PFSK-1 (cell line): ENCODE results near the gene OR11H7.

Source experiments
- FOXP2 ChIP-seq: optimal IDR thresholded peaks from 2 replicates; pipeline ENCODE3; 2011; ENCODE audit warnings: borderline replicate concordance, control low read depth, inconsistent platforms; ENCODE audit not compliant: insufficient read depth; ENCODE audit errors: extremely low read length, extremely low read depth
- POLR2AphosphoS5 ChIP-seq: IDR thresholded peaks from 2 replicates; pipeline ENCODE4 v1.6.1; 2012; ENCODE audit warnings: low read depth, mild to moderate bottlenecking, control low read depth, low read length, moderate library complexity
- REST ChIP-seq, 2 experiments: IDR thresholded peaks; 2 replicates each; pipeline versions ENCODE4 v1.6.1 to v1.8.0; 2011 to 2012; ENCODE audit warnings: low read depth in 2 of 2, low read length in 2 of 2, control low read depth in 1 of 2, inconsistent platforms in 1 of 2, mild to moderate bottlenecking in 1 of 2, moderate library complexity in 1 of 2; ENCODE audit not compliant: insufficient read depth in 1 of 2
- SIN3A ChIP-seq: IDR thresholded peaks from 2 replicates; pipeline ENCODE4 v1.6.1; 2012; ENCODE audit warnings: mild to moderate bottlenecking, low read length, moderate library complexity, borderline replicate concordance; ENCODE audit not compliant: insufficient read depth
- TAF1 ChIP-seq: IDR thresholded peaks from 2 replicates; pipeline ENCODE4 v1.6.1; 2012; ENCODE audit warnings: low read length, control low read depth, borderline replicate concordance; ENCODE audit not compliant: insufficient read depth

OR11H7 gene

GRCh38 chr14:20278414-20278813, 49.6 kb downstream of the OR11H7 start:
- TF ChIP-seq POLR2AphosphoS5: no peak
- TF ChIP-seq SIN3A: no peak
- TF ChIP-seq REST (IDR thresholded peaks at IDR 0.05; ENCODE audit: insufficient read depth in 1 of 2, low read depth in 2 of 2, low read length in 2 of 2): no peak
- TF ChIP-seq FOXP2: no peak
- TF ChIP-seq TAF1: no peak
